Left ventricle myocardium inferior (tissue), 1 donor: Measurements from ENCODE around the gene ARL5A. TPM values are rescaled to one million over a fixed set of nuclear protein-coding genes. Genes with fewer than 3 reads are reported as not detected.

ENCODE experiments used
- DNase-seq: peaks from one replicate; pipeline ENCODE4 v3.0.0-alpha.2; 2020
- H3K27ac ChIP-seq: fragments of 200-600 bp; replicated peaks from 2 replicates; pipeline ENCODE4 v1.8.0; 2021
- H3K27me3 ChIP-seq: fragments of 200-600 bp; 2 replicates; pipeline ENCODE4 v1.8.0; 2021; ENCODE audit warnings: low read depth
- H3K36me3 ChIP-seq: fragments of 200-600 bp; 2 replicates; pipeline ENCODE4 v1.8.0; 2021
- H3K4me1 ChIP-seq: fragments of 200-600 bp; 2 replicates; pipeline ENCODE4 v1.8.0; 2021
- H3K4me3 ChIP-seq: fragments of 200-600 bp; 2 replicates; pipeline ENCODE4 v1.8.0; 2021; ENCODE audit warnings: mild to moderate bottlenecking, moderate library complexity
- H3K9me3 ChIP-seq: fragments of 200-600 bp; replicated peaks from 2 replicates; pipeline ENCODE4 v1.8.0; 2021
- CTCF ChIP-seq: fragments of 200-600 bp; IDR thresholded peaks from 2 replicates; pipeline ENCODE4 v1.8.0; 2021; ENCODE audit warnings: antibody characterized with exemption, mild to moderate bottlenecking, borderline replicate concordance
- intact Hi-C: fragments of 100-400 bp; cut with micrococcal nuclease; formaldehyde crosslinking; loops from one replicate; pipeline ENCODE4 v1.11.0; 2022
- total RNA-seq: library from RNA; stranded (reverse); fragmentation: NEBNext Ultra II Directional; extraction: Animal tissue kit (Norgen Biotek cat#: 25700); gene quantifications from one replicate; pipeline ENCODE4 v1.2.1, GENCODE V29; 2021
- donor health status: DM: no; HTN: yes; CAD: no; lungs with severe emphysema.

ARL5A gene
- total RNA-seq, 1 donor from 2014 or later = 53.9 TPM

- H3K4me1 ChIP-seq = peaks cover 23% of the 10 kb centered on the region
- H3K27me3 ChIP-seq = no peaks in the 10 kb centered on the region
- no peaks in the 10 kb centered on the region for H3K36me3 ChIP-seq
- TF ChIP-seq CTCF = no peak
- H3K27ac ChIP-seq = no peak overlapping the region
- intact Hi-C loops = no loop called here
- no peak for DNase-seq
- H3K9me3 ChIP-seq = no peaks in the 10 kb centered on the region
- no peak overlapping the region for H3K4me3 ChIP-seq
These were observed 24.2 kb upstream of the ARL5A start for GRCh38 chr2:151852260-151853069.

DNA sequence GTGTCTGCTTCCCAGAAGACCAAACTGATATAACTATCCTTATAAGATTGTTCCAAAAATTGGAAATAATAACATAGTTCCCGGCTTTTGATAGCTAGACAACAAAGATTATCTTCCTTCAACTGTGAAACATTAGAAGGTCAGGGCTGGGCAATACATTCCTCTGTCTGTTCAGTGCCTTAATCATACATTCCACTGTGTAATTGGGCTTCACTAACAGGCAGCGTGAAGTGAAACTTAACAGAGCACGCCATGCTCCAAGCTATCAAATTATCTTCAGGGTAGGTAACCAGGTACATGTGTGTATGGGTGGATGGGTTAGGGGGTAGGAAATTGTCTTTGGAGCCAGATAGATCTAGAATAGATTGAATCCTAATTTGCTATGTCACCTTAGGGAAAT lies 23.5 kb upstream of the ARL5A start:
- no peak for TF ChIP-seq CTCF
- H3K9me3 ChIP-seq = no peaks in the 10 kb centered on the region

DNA sequence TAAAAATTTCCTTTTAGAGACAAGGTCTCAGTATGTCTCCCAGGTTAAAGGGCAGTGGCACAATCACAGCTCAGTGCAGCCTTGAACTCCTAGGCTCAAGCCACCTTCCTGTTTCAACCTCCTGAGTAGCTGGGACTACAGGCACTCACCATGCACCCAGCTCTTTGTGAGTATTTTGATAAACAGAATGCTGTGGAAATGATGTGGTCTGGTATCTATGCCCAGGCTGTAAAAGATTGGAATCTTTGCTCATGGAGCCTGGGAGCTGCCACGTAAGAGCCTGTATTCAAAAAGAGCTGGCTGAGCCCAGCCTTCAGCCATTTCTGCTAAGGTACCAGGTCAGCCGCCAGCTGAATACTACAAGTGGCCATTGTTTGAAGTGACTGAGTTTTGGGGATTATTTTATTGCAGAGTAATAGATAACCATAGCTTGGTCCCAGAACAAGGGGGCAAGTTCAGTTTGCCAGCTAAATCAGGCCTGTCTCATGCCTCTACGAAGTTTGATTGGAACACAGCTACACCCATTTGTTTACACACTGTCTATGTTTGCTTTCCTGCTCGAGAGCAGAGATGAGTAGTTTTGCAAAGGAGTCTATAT lies 21.3 kb upstream of the ARL5A start:
- TF ChIP-seq CTCF = no peak
- peaks cover 38% of the 10 kb centered on the region for H3K4me1 ChIP-seq
- no peak overlapping the region for H3K4me3 ChIP-seq
- intact Hi-C loops = no loop called here
- no peaks in the 10 kb centered on the region for H3K9me3 ChIP-seq
- no peaks in the 10 kb centered on the region for H3K36me3 ChIP-seq
- H3K27ac ChIP-seq = no peak overlapping the region
- H3K27me3 ChIP-seq = no peaks in the 10 kb centered on the region
- DNase-seq = no peak

More for the DNA sequence above, 23.5 kb upstream of the ARL5A start:
- no peak overlapping the region for H3K4me3 ChIP-seq
- no peaks in the 10 kb centered on the region for H3K27me3 ChIP-seq
- H3K27ac ChIP-seq = no peak overlapping the region
- intact Hi-C loops = no loop called here
- no peak for DNase-seq
- H3K4me1 ChIP-seq = peaks cover 23% of the 10 kb centered on the region
- H3K36me3 ChIP-seq = no peaks in the 10 kb centered on the region

GRCh38 chr2:151845884-151846283 lies 17.7 kb upstream of the ARL5A start:
- Histone ChIP-seq H3K27me3 (no peaks in the 10 kb centered on the region), H3K4me1 (peaks cover 36% of the 10 kb centered on the region), H3K36me3 (no peaks in the 10 kb centered on the region), H3K9me3 (no peaks in the 10 kb centered on the region), H3K27ac (no peak overlapping the region), H3K4me3 (no peak overlapping the region)
- DNase-seq = no peak
- intact Hi-C loops = no loop called here
- no peak for TF ChIP-seq CTCF

DNA sequence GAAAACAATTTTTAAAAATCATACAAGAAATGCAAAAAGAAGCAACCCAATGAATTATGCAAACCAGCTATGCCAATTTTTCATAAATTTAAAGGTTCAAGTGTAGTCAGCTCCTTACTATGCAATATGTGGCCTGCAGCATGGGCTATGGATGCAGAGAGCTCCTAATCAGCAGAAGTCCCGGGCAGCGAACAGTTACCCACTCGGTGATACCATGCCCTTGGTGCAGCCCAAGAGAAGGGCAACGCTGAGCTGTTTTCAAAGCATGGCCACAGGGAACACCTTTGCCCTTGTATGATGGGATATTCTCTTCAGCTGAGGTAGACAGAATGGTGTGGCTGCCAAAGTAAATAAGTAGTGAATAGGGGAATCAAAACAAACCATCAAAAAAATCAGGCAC lies 17.3 kb upstream of the ARL5A start:
- H3K4me1 ChIP-seq = peaks cover 35% of the 10 kb centered on the region
- no peaks in the 10 kb centered on the region for H3K27me3 ChIP-seq
- TF ChIP-seq CTCF = no peak
- intact Hi-C loops = no loop called here
- H3K4me3 ChIP-seq = no peak overlapping the region
- H3K9me3 ChIP-seq = no peaks in the 10 kb centered on the region
- H3K27ac ChIP-seq = peak overlapping the region; percentile 55
- no peak for DNase-seq
- H3K36me3 ChIP-seq = no peaks in the 10 kb centered on the region
